T-cell (primary cell): ENCODE measurements around the gene TAGAP. TPM values are rescaled to one million over a fixed set of nuclear protein-coding genes. Genes with fewer than 3 reads are reported as not detected.
A peak's percentile ranks its signal among the peaks of the same experiment; 100 is the strongest.
"Not testable (repeated sequence)": the region's sequence is repeated elsewhere in the genome, so short reads cannot be mapped to it uniquely, and the experiment has no call there.

Experiments
- ATAC-seq, 4 experiments: fragments of 200-7000 bp in 3 of 4; fragments of 150-1000 bp in 1 of 4; cut with Tn5 transposase; replicated peaks in 1 of 4; 1 replicate in 3 of 4; 2 replicates in 1 of 4; pipeline ENCODE4 v1.10.0; 2021; ENCODE audit warnings: moderate library complexity in 3 of 4, mild to moderate bottlenecking in 2 of 4, moderate number of reproducible peaks in 1 of 4
- CTCF ChIA-PET, 2 donors: fragments of 300-600 bp; sonication (Branson Sonifier 250); formaldehyde crosslinking; loops; one replicate each; lab custom pipeline; 2022; ENCODE audit warnings: antibody characterized with exemption in 2 of 2; lab: Charles Lee
- POLR2A ChIA-PET, 2 donors: fragments of 300-600 bp; sonication (Branson Sonifier 250); formaldehyde crosslinking; loops; one replicate each; lab custom pipeline; 2022; ENCODE audit warnings: antibody characterized with exemption in 2 of 2; lab: Charles Lee
- DNase-seq, 35 experiments: peaks; one replicate each; pipeline versions ENCODE4 v3.0.0 to v3.0.0-alpha.2; 2013 to 2023
- H3K27ac ChIP-seq: one replicate; pipeline ENCODE4 v1.5.1; 2013; ENCODE audit warnings: low read length
- H3K27me3 ChIP-seq, 2 experiments: replicated peaks in 1 of 2; 1 replicate in 1 of 2; 2 replicates in 1 of 2; pipeline versions ENCODE4 v1.6.1 to v1.7.0; 2013; ENCODE audit warnings: low read length in 1 of 2, mixed read lengths in 1 of 2; ENCODE audit not compliant: control insufficient read depth in 2 of 2, insufficient read depth in 2 of 2; ENCODE audit errors: extremely low read depth in 1 of 2
- H3K36me3 ChIP-seq, 2 donors: 1 replicate in 1 of 2; 2 replicates in 1 of 2; pipeline versions ENCODE4 v1.6.1 to v1.7.0; 2013; ENCODE audit warnings: low read length in 1 of 2; ENCODE audit not compliant: control insufficient read depth in 2 of 2, insufficient read depth in 1 of 2; ENCODE audit errors: extremely low read depth in 1 of 2
- H3K4me1 ChIP-seq, 2 experiments: 1 replicate in 1 of 2; 2 replicates in 1 of 2; pipeline versions ENCODE4 v1.6.1 to v1.7.0; 2013; ENCODE audit warnings: low read length in 2 of 2, mixed read lengths in 1 of 2; ENCODE audit not compliant: insufficient read depth in 2 of 2, control insufficient read depth in 1 of 2; ENCODE audit errors: extremely low read depth in 1 of 2
- H3K4me3 ChIP-seq, 2 donors: 1 replicate in 1 of 2; 2 replicates in 1 of 2; pipeline versions ENCODE4 v1.5.1 to v1.7.0; 2013; ENCODE audit warnings: mild to moderate bottlenecking in 2 of 2, low read length in 1 of 2, moderate library complexity in 1 of 2; ENCODE audit not compliant: control insufficient read depth in 1 of 2; ENCODE audit errors: extremely low read depth in 1 of 2
- H3K9me3 ChIP-seq: 2 replicates; pipeline ENCODE4 v1.7.0; 2013
- H3K27ac Mint-ChIP-seq, 2 donors: one replicate each; pipeline ENCODE4 v1.8.0; 2020 to 2021; ENCODE audit warnings: mild to moderate bottlenecking in 2 of 2, mixed read lengths in 2 of 2
- H3K27me3 Mint-ChIP-seq, 2 donors: one replicate each; pipeline ENCODE4 v1.8.0; 2021 to 2022; ENCODE audit warnings: mixed read lengths in 2 of 2
- H3K36me3 Mint-ChIP-seq: one replicate; pipeline ENCODE4 v1.8.0; 2021; ENCODE audit warnings: mixed read lengths
- H3K4me1 Mint-ChIP-seq, 3 donors: one replicate each; pipeline ENCODE4 v1.8.0; 2020 to 2022; ENCODE audit warnings: mixed read lengths in 3 of 3, mild to moderate bottlenecking in 1 of 3
- H3K4me3 Mint-ChIP-seq, 3 donors: one replicate each; pipeline ENCODE4 v1.8.0; 2020 to 2022; ENCODE audit warnings: mild to moderate bottlenecking in 3 of 3, mixed read lengths in 3 of 3, moderate library complexity in 3 of 3
- H3K9me3 Mint-ChIP-seq, 3 donors: one replicate each; pipeline ENCODE4 v1.8.0; 2020 to 2022; ENCODE audit warnings: mixed read lengths in 3 of 3
- WGBS: methylation state at CpG from one replicate; pipeline ENCODE4 v1.1.5; 2013; ENCODE audit warnings: missing lambda C conversion rate; ENCODE audit not compliant: insufficient coverage; 5-methylcytosine and 5-hydroxymethylcytosine counted together
- total RNA-seq, 35 experiments: library from RNA in 6 of 35; stranded (reverse) in 6 of 35; fragments of 120-200 nt in 1 of 35; gene quantifications; one replicate each; pipeline versions ENCODE4 v1.2.1 to v1.2.4 and lab custom pipeline; 2013 to 2026

The TAGAP gene
- total RNA-seq, 5 donors from 2014 or later (not counting 1 experiment from before 2014, with no cell fraction given): 110 to 224 (median 128) TPM

GRCh38 chr6:159036673-159037072 lies 8.1 kb downstream of the TAGAP start:
- Mint-ChIP-seq H3K4me1 (peaks cover 66 to 76% (median 69%) of the 10 kb centered on the region in 3 donors), H3K27ac (peak overlapping the region; percentile 61 to 83), H3K9me3 (no peaks in the 10 kb centered on the region), H3K27me3 (no peaks in the 10 kb centered on the region), H3K4me3 (peak overlapping the region in 2 of 3 donors; percentile 31 to 47), H3K36me3 (peaks cover 57% of the 10 kb centered on the region)
- H3K27ac ChIP-seq: peak overlapping the region; percentile 16
- H3K36me3 ChIP-seq: peaks cover 21 to 70% of the 10 kb centered on the region in 2 donors
- ChIA-PET CTCF (no interaction called here), POLR2A (interaction anchor here (0.6 to 1.2 kb wide), 4 partner anchors 8 to 23 kb away, joined by 3 to 10 read pairs (median 4); partner anchors contain the start of gene TAGAP (in 1 of the 2))
- H3K27me3 ChIP-seq: no peaks in the 10 kb centered on the region
- H3K4me3 ChIP-seq: no peak overlapping the region
- peak in 6 of 35 experiments; percentile 7 to 44 (median 26) for DNase-seq
- 69% methylated on average over 11 of the region's 14 CpGs for WGBS
- peak in 1 of 4 experiments; percentile 25 for ATAC-seq
- H3K9me3 ChIP-seq: no peaks in the 10 kb centered on the region
- peaks cover 35 to 53% of the 10 kb centered on the region in 2 experiments for H3K4me1 ChIP-seq

- H3K4me3 ChIP-seq: no peak overlapping the region
- H3K4me1 Mint-ChIP-seq: peaks cover 58 to 68% (median 61%) of the 10 kb centered on the region in 3 donors
- ATAC-seq (peak in 1 of 4 experiments; percentile 17), DNase-seq (no peak)
- H3K27ac ChIP-seq: peak overlapping the region; percentile 16
- H3K9me3 ChIP-seq: no peaks in the 10 kb centered on the region
- ChIA-PET CTCF (interaction anchor here in 1 of 2 donors (0.7 kb wide), 1 partner anchor 9 kb away, joined by 3 read pairs; no protein-coding TSS in a partner anchor), POLR2A (interaction anchor here (0.6 to 1.2 kb wide), 3 partner anchors 9 to 72 kb away, joined by 3 to 6 read pairs (median 4); partner anchors contain the start of gene TAGAP (in 1 of the 2))
- H3K27me3 ChIP-seq: no peaks in the 10 kb centered on the region
- peak overlapping the region; percentile 65 to 68 for H3K27ac Mint-ChIP-seq
- H3K36me3 Mint-ChIP-seq: peaks cover 49% of the 10 kb centered on the region
- WGBS: 93% methylated on average over 11 of the region's 17 CpGs
- H3K4me1 ChIP-seq: peaks cover 27 to 45% of the 10 kb centered on the region in 2 experiments
- no peak overlapping the region for H3K4me3 Mint-ChIP-seq
- H3K9me3 Mint-ChIP-seq: no peaks in the 10 kb centered on the region
- peaks cover 21 to 62% of the 10 kb centered on the region in 2 donors for H3K36me3 ChIP-seq
- no peaks in the 10 kb centered on the region for H3K27me3 Mint-ChIP-seq
Observed at GRCh38 chr6:159035891-159036290, 8.9 kb downstream of the TAGAP start.

DNA sequence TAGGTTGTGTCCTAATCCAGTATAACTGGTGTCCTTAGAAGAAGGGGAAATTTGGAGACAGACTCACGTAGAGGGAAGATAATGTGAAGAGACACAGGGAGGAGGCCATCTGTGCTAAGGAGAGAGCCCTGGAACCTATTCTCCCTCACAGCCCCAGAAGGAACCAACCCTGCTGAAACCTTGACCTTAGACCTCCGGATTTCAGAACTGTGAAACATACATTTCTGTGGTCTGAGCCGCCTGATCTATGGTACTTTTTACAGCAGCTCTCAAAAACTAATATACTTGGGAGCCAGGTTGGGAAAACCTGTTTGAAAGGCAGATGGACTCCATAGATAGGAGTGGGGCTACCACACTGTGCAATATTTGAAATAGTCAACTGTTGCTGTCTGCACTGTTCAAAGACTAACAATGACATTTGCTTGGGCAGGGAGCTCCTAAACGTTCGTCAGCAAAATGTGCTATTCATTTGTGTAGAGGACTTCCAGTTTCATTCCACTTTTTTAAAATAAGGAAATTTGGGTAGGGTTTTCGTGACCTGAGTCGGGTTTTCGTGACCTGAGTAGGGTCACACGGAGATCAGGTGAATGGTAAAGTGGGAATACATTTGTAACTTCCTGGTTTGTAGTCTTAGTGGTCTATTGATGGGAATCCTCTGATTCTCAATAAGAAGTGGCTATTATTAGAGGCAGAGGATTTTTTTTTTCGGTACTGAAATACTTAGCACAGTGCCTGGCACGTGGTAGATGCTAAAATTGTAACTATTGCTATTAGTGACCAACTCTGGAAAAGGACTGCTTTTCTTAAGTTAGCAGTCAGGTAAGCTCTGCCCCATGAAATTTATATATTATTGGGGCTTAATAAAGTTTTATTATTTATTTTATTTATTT lies 11.4 kb downstream of the TAGAP start:
- no peak overlapping the region for H3K4me3 Mint-ChIP-seq
- Histone ChIP-seq H3K27ac (peak overlapping the region; percentile 13), H3K4me1 (peaks cover 5 to 28% of the 10 kb centered on the region in 2 experiments), H3K4me3 (no peak overlapping the region), H3K27me3 (no peaks in the 10 kb centered on the region), H3K9me3 (no peaks in the 10 kb centered on the region), H3K36me3 (peaks cover 16 to 37% of the 10 kb centered on the region in 2 donors)
- ATAC-seq (peak in 3 of 4 experiments; percentile 24 to 28 (median 27)), DNase-seq (no peak)
- peak overlapping the region; percentile 74 to 77 for H3K27ac Mint-ChIP-seq
- H3K4me1 Mint-ChIP-seq: peaks cover 36 to 43% (median 38%) of the 10 kb centered on the region in 3 donors
- CTCF ChIA-PET: interaction anchor here in 1 of 2 donors (0.9 to 1.6 kb wide), 5 partner anchors 9 to 74 kb away, joined by 3 to 4 read pairs (median 3); no protein-coding TSS in a partner anchor
- WGBS: 76% methylated on average over 6 of the region's 11 CpGs
- peaks cover 27% of the 10 kb centered on the region for H3K36me3 Mint-ChIP-seq
- H3K9me3 Mint-ChIP-seq: no peaks in the 10 kb centered on the region
- no peaks in the 10 kb centered on the region for H3K27me3 Mint-ChIP-seq
- POLR2A ChIA-PET: no interaction called here

GRCh38 chr6:159031846-159032245 lies 12.9 kb downstream of the TAGAP start:
- H3K4me3 ChIP-seq: no peak overlapping the region
- Mint-ChIP-seq H3K4me1 (peaks cover 26 to 31% (median 27%) of the 10 kb centered on the region in 3 donors), H3K9me3 (no peaks in the 10 kb centered on the region), H3K4me3 (no peak overlapping the region), H3K36me3 (peaks cover 17% of the 10 kb centered on the region), H3K27me3 (no peaks in the 10 kb centered on the region), H3K27ac (peak overlapping the region; percentile 6 to 77)
- WGBS: no CpG with 5 or more reads among the region's 5 CpGs
- H3K36me3 ChIP-seq: peaks cover 12 to 22% of the 10 kb centered on the region in 2 donors
- no peak overlapping the region for H3K27ac ChIP-seq
- no peak for DNase-seq
- CTCF ChIA-PET: interaction anchor here in 1 of 2 donors (0.6 to 1.4 kb wide), 2 partner anchors 68 to 72 kb away, joined by 3 to 7 read pairs; no protein-coding TSS in a partner anchor
- H3K9me3 ChIP-seq: no peaks in the 10 kb centered on the region
- POLR2A ChIA-PET: no interaction called here
- peaks cover 2 to 14% of the 10 kb centered on the region in 2 experiments for H3K4me1 ChIP-seq
- no peak for ATAC-seq
- H3K27me3 ChIP-seq: no peaks in the 10 kb centered on the region

DNA sequence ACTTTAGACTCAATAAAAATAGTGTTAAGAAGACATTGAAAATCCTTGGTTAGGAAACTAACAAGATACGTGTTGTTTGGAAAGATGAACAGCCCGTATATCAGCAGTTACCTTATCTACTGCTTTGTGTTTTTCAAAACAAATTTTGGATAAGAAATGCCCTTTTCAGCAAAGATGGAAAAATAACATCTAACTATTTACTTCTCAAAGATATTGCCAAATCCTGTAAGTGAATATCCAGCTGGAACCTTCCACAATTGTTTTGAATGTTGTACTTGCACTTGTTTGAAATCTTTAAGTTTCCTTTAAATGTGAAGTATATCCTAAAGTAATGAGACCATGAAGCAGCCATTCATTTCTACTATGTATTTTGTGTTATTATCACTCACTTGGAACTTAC lies 14.6 kb downstream of the TAGAP start:
- WGBS: no CpG with 5 or more reads among the region's 2 CpGs
- POLR2A ChIA-PET: interaction anchor here in 1 of 2 donors (1.1 kb wide), 1 partner anchor 9 kb away, joined by 3 read pairs; no protein-coding TSS in a partner anchor
- no peak overlapping the region for H3K4me3 ChIP-seq
- no peaks in the 10 kb centered on the region for H3K4me1 ChIP-seq
- no peak overlapping the region for H3K27ac ChIP-seq
- Mint-ChIP-seq H3K27ac (peak overlapping the region in 1 of 2 donors; percentile 53), H3K4me3 (no peak overlapping the region), H3K27me3 (no peaks in the 10 kb centered on the region), H3K4me1 (peaks cover 11 to 14% (median 13%) of the 10 kb centered on the region in 3 donors), H3K36me3 (peaks cover 12% of the 10 kb centered on the region), H3K9me3 (peaks cover 0 to 13% (median 9%) of the 10 kb centered on the region in 3 donors)
- no peaks in the 10 kb centered on the region for H3K27me3 ChIP-seq
- CTCF ChIA-PET: interaction anchor here (1.1 to 1.5 kb wide), 2 partner anchors 21 kb away, joined by 3 to 4 read pairs; no protein-coding TSS in a partner anchor
- no peak for ATAC-seq
- no peaks in the 10 kb centered on the region for H3K9me3 ChIP-seq
- no peak for DNase-seq
- H3K36me3 ChIP-seq: peaks cover 0 to 5% of the 10 kb centered on the region in 2 donors

GRCh38 chr6:159025224-159025623 lies 19.6 kb downstream of the TAGAP start:
- peaks cover 38% of the 10 kb centered on the region for H3K36me3 Mint-ChIP-seq
- H3K4me3 ChIP-seq: not testable (repeated sequence)

More at GRCh38 chr6:159025224-159025623, 19.6 kb downstream of the TAGAP start:
- CTCF ChIA-PET, H3K4me1 Mint-ChIP-seq, H3K4me1 ChIP-seq, ATAC-seq, H3K27me3 ChIP-seq, H3K4me3 Mint-ChIP-seq, DNase-seq, H3K27me3 Mint-ChIP-seq, POLR2A ChIA-PET, H3K27ac ChIP-seq, H3K9me3 ChIP-seq, H3K36me3 ChIP-seq: not testable (repeated sequence)
- Mint-ChIP-seq H3K27ac (peak overlapping the region in 1 of 2 donors; percentile 59), H3K9me3 (peaks cover 0 to 37% (median 18%) of the 10 kb centered on the region in 3 donors)
- WGBS: 91% methylated on average over 1 of the region's 1 CpG
